MM.1S (cell line): ENCODE measurements around the gene NCKAP5.

Experiments
- DNase-seq: peaks from one replicate; pipeline ENCODE4 v3.0.0-alpha.2; 2015
- H2AFZ ChIP-seq: fragments of 300-600 bp; sonication (generic); 2 replicates; pipeline ENCODE4 v1.6.0; 2016; ENCODE audit warnings: antibody characterized with exemption, low read length
- H3F3A ChIP-seq: fragments of 300-600 bp; sonication (generic); 2 replicates; pipeline ENCODE4 v1.6.1; 2016; ENCODE audit warnings: mild to moderate bottlenecking, antibody characterized with exemption, low read length, moderate library complexity, mixed read lengths; ENCODE audit not compliant: insufficient read depth
- H3K27ac ChIP-seq: fragments of 300-600 bp; sonication (generic); 2 replicates; pipeline ENCODE4 v1.5.1; 2016; ENCODE audit warnings: mild to moderate bottlenecking, low read length
- H3K27me3 ChIP-seq: fragments of 300-600 bp; sonication (generic); replicated peaks from 2 replicates; pipeline ENCODE4 v1.6.0; 2016; ENCODE audit warnings: low read length; ENCODE audit not compliant: insufficient read depth
- H3K36me3 ChIP-seq: fragments of 300-600 bp; sonication (generic); replicated peaks from 2 replicates; pipeline ENCODE4 v1.6.1; 2016; ENCODE audit warnings: mild to moderate bottlenecking, low read length, mixed read lengths; ENCODE audit not compliant: insufficient read depth
- H3K4me1 ChIP-seq: fragments of 300-600 bp; sonication (generic); 2 replicates; pipeline ENCODE4 v1.6.1; 2016; ENCODE audit warnings: low read length, mixed read lengths
- H3K4me2 ChIP-seq: fragments of 300-600 bp; sonication (generic); 2 replicates; pipeline ENCODE4 v1.6.0; 2016; ENCODE audit warnings: low read depth, low read length
- H3K4me3 ChIP-seq: fragments of 300-600 bp; sonication (generic); 2 replicates; pipeline ENCODE4 v1.5.1; 2016; ENCODE audit warnings: low read length, mixed read lengths
- H3K79me2 ChIP-seq: fragments of 300-600 bp; sonication (generic); 2 replicates; pipeline ENCODE4 v1.6.1; 2016; ENCODE audit warnings: mixed run types, low read length, mixed read lengths
- H3K9ac ChIP-seq: fragments of 300-600 bp; sonication (generic); 2 replicates; pipeline ENCODE4 v1.6.1; 2016; ENCODE audit warnings: low read length, mixed read lengths
- H3K9me2 ChIP-seq: fragments of 300-600 bp; sonication (generic); replicated peaks from 2 replicates; pipeline ENCODE4 v1.6.1; 2016; ENCODE audit warnings: mild to moderate bottlenecking, low read length, mixed read lengths; ENCODE audit not compliant: insufficient read depth
- H3K9me3 ChIP-seq: fragments of 300-600 bp; sonication (generic); replicated peaks from 2 replicates; pipeline ENCODE4 v1.6.1; 2016; ENCODE audit warnings: mild to moderate bottlenecking, low read length, mixed read lengths; ENCODE audit not compliant: insufficient read depth
- H4K20me1 ChIP-seq: fragments of 300-600 bp; sonication (generic); 2 replicates; pipeline ENCODE4 v1.6.1; 2016; ENCODE audit warnings: mild to moderate bottlenecking, low read length, moderate library complexity, mixed read lengths; ENCODE audit not compliant: insufficient read depth
- EZH2 ChIP-seq: fragments of 300-600 bp; sonication (generic); optimal IDR thresholded peaks from 2 replicates; pipeline ENCODE3; 2017; ENCODE audit warnings: low read depth, mild to moderate bottlenecking, antibody characterized with exemption, low read length, mixed read lengths
- EZH2phosphoT487 ChIP-seq: fragments of 300-600 bp; sonication (generic); IDR thresholded peaks from 2 replicates; pipeline ENCODE4 v1.6.1; 2018; ENCODE audit warnings: antibody characterized with exemption, low read length
- TF ChIP-seq, protein P1 (sequence below): fragments of 300-600 bp; sonication (generic); IDR thresholded peaks from 2 replicates; pipeline ENCODE4 v1.5.1; 2016; ENCODE audit warnings: antibody characterized with exemption, low read length, mixed read lengths

NCKAP5 gene

DNA sequence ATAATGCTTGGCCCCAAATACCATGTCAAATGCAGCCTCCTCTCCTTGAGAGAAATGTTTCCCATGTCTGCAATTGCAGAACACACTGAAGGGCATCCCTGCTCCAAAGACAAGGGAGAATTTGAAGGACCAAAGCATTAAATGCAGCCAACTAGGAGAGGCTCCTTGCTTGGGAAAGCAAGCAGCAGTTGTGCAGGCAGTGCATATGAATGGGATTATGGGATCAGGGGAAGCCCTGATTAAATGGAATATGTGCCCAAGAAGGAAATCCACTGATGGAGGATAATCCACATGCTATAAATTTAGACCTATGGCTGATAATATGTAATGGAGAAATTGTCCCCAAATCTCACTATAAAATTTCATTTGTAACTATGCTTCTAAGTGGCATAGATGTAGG is 116.1 kb downstream of the NCKAP5 start:
- Histone ChIP-seq H3K36me3 (no peaks in the 10 kb centered on the region), H3K9me2 (no peaks in the 10 kb centered on the region), H3K4me1 (no peaks in the 10 kb centered on the region), H3F3A (no peaks in the 10 kb centered on the region), H3K9ac (no peak overlapping the region), H2AFZ (no peak overlapping the region), H3K79me2 (no peaks in the 10 kb centered on the region), H3K4me2 (no peak overlapping the region), H3K27me3 (no peaks in the 10 kb centered on the region), H3K27ac (no peak overlapping the region), H4K20me1 (no peaks in the 10 kb centered on the region), H3K4me3 (no peak overlapping the region), H3K9me3 (no peaks in the 10 kb centered on the region)
- TF ChIP-seq EZH2phosphoT487 = no peak
- no peak for TF ChIP-seq EZH2
- TF ChIP-seq, protein P1, sequence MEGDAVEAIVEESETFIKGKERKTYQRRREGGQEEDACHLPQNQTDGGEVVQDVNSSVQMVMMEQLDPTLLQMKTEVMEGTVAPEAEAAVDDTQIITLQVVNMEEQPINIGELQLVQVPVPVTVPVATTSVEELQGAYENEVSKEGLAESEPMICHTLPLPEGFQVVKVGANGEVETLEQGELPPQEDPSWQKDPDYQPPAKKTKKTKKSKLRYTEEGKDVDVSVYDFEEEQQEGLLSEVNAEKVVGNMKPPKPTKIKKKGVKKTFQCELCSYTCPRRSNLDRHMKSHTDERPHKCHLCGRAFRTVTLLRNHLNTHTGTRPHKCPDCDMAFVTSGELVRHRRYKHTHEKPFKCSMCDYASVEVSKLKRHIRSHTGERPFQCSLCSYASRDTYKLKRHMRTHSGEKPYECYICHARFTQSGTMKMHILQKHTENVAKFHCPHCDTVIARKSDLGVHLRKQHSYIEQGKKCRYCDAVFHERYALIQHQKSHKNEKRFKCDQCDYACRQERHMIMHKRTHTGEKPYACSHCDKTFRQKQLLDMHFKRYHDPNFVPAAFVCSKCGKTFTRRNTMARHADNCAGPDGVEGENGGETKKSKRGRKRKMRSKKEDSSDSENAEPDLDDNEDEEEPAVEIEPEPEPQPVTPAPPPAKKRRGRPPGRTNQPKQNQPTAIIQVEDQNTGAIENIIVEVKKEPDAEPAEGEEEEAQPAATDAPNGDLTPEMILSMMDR = no peak
- no peak for DNase-seq

DNA sequence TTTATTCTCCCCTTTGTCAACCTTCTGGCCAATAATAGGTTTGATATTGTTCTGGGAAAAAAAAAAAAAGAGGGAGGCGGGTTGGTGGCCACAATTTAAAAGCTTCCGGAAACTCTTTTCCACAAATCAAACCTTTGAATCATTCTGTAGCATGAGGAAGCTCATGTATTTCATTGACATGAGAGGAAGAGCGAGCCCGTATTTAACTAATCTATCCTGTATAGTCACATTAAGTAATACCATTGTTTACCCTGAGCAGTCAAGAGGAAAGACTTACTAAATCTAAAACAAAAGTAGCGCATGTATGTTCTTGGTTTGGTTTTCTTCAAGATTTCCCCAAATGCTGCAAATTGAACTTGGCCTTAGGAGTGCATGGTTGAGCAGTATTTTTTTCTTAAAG is 120.1 kb downstream of the NCKAP5 start:
- no peaks in the 10 kb centered on the region for H3K4me1 ChIP-seq
- no peaks in the 10 kb centered on the region for H3K27me3 ChIP-seq
- H2AFZ ChIP-seq = no peak overlapping the region
- no peaks in the 10 kb centered on the region for H3K9me2 ChIP-seq
- TF ChIP-seq, protein P1 = no peak
- no peaks in the 10 kb centered on the region for H4K20me1 ChIP-seq
- H3K4me3 ChIP-seq = no peak overlapping the region
- H3F3A ChIP-seq = no peaks in the 10 kb centered on the region
- no peaks in the 10 kb centered on the region for H3K36me3 ChIP-seq
- no peak overlapping the region for H3K4me2 ChIP-seq
- no peak for DNase-seq
- H3K9me3 ChIP-seq = no peaks in the 10 kb centered on the region
- H3K27ac ChIP-seq = no peak overlapping the region
- H3K79me2 ChIP-seq = no peaks in the 10 kb centered on the region
- H3K9ac ChIP-seq = no peak overlapping the region

DNA sequence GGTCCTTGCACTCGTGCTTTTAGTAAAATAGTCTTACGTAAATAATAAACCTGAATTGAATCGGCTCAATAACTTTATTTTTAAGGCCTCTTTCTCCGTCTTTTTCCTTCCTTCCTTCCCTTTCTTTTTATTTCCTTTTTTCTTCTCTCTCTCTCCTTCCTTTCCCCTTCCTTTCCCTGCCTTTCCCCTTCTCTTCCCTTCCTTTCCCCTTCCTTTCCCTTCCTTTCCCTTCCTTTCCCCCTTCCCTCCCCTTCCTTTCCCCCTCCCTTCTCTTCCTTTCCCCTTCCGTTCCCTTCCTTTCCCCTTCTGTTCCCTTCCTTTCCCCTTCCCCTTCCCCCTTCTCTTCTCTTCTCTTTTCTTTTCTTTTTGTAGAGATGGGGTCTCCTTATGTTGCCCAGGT is 121.0 kb downstream of the NCKAP5 start:
- no peaks in the 10 kb centered on the region for H3K79me2 ChIP-seq
- H3K9me2 ChIP-seq = no peaks in the 10 kb centered on the region
- no peaks in the 10 kb centered on the region for H4K20me1 ChIP-seq
- H3K27me3 ChIP-seq = no peaks in the 10 kb centered on the region
- H3K9me3 ChIP-seq = no peaks in the 10 kb centered on the region
- no peaks in the 10 kb centered on the region for H3F3A ChIP-seq
- no peak overlapping the region for H3K4me2 ChIP-seq
- no peak for DNase-seq
- H3K36me3 ChIP-seq = no peaks in the 10 kb centered on the region
- no peaks in the 10 kb centered on the region for H3K4me1 ChIP-seq
- H3K9ac ChIP-seq = no peak overlapping the region
- H2AFZ ChIP-seq = no peak overlapping the region
- H3K27ac ChIP-seq = no peak overlapping the region
- no peak overlapping the region for H3K4me3 ChIP-seq
- TF ChIP-seq EZH2phosphoT487 = no peak
- TF ChIP-seq, protein P1 = no peak

DNA sequence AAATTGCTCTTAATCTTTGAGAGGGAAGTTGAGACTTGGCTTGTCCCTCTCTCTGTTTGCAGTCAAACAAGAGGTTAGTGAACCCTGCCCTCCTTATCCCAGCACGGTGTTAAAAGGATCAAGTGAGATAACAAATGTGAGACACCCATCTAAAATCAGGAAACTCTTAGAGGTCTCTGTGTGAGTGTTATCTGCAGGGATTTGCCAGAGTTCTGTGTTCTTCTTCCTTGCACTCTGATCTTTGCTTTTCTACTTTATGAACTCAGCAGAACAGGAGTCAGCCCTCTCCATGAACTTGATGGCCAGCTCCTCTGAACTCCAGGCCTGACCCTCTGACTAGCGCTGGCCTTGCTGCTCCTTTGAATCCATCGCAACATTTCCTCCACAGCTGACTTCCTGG is 123.8 kb downstream of the NCKAP5 start:
- Histone ChIP-seq H3K79me2 (no peaks in the 10 kb centered on the region), H3K4me1 (no peaks in the 10 kb centered on the region), H3K9me3 (no peaks in the 10 kb centered on the region), H3K27ac (no peak overlapping the region), H3K4me3 (no peak overlapping the region), H4K20me1 (no peaks in the 10 kb centered on the region), H3K36me3 (no peaks in the 10 kb centered on the region), H3K9me2 (no peaks in the 10 kb centered on the region), H3K9ac (no peak overlapping the region), H3F3A (no peaks in the 10 kb centered on the region), H3K4me2 (no peak overlapping the region), H2AFZ (no peak overlapping the region), H3K27me3 (no peaks in the 10 kb centered on the region)
- no peak for DNase-seq
- no peak for TF ChIP-seq EZH2
- TF ChIP-seq, protein P1 = no peak
- TF ChIP-seq EZH2phosphoT487 = no peak
